ENCODE results near the gene OLIG2. TPM values are rescaled to one million over a fixed set of nuclear protein-coding genes. Genes with fewer than 3 reads are reported as not detected.

The OLIG2 gene
- total and polyA plus RNA-seq, 2 donors (not counting 3 experiments of a cell fraction or from before 2014, with no cell fraction given) = not detected

GRCh38 chr21:33036430-33037162 lies 10.9 kb downstream of the OLIG2 start:
- BruUV-seq (replicated peaks) = no TSS peak
- H3K27me3 ChIP-seq (ENCODE audit: control insufficient read depth in 2 of 2, insufficient read depth in 2 of 2, low read length in 2 of 2) = peaks cover 30 to 32% of the 10 kb centered on the region in 2 experiments
- no peak for TF ChIP-seq CTCF (IDR thresholded peaks at IDR 0.05; ENCODE audit: extremely low read depth in 1 of 2, insufficient read depth in 1 of 2, low read depth in 1 of 2, low read length in 2 of 2)
- TF ChIP-seq JUN (IDR thresholded peaks at IDR 0.05; ENCODE audit: borderline replicate concordance, insufficient read depth, insufficient read length, low read depth) = peak; percentile 82
- peak; percentile 81 for TF ChIP-seq POLR2AphosphoS5 (IDR thresholded peaks at IDR 0.05; ENCODE audit: insufficient read depth, low read depth, low read length)
- TF ChIP-seq MAX (IDR thresholded peaks at IDR 0.05; ENCODE audit: insufficient read depth, insufficient read length) = no peak
- TF ChIP-seq EZH2 (IDR thresholded peaks at IDR 0.05; ENCODE audit: borderline replicate concordance, low read depth, low read length, severe bottlenecking) = no peak
- no peak for TF ChIP-seq POLR2A (IDR thresholded peaks at IDR 0.05; ENCODE audit: low read depth, low read length)
- TF ChIP-seq MYC (IDR thresholded peaks at IDR 0.05; ENCODE audit: low read depth, low read length) = peak; percentile 58
- TF ChIP-seq FOS (IDR thresholded peaks at IDR 0.05; ENCODE audit: borderline replicate concordance, insufficient read depth, low read length) = peak; percentile 88
- TF ChIP-seq GATA2 (IDR thresholded peaks at IDR 0.05; ENCODE audit: insufficient read depth, insufficient read length, low read depth, low read length) = no peak
- H3K9me3 ChIP-seq (replicated peaks; ENCODE audit: control insufficient read depth, insufficient read depth, low read length) = no peaks in the 10 kb centered on the region
- DNase-seq (ENCODE audit: low read depth, low spot score) = peak; percentile 79
- ChIA-PET CTCF (interaction anchor here (0.6 to 1.9 kb wide), 6 partner anchors 10 to 91 kb away, joined by 3 to 6 read pairs (median 4); no protein-coding TSS in a partner anchor), POLR2A (no interaction called here)
- H4K20me1 ChIP-seq (replicated peaks; ENCODE audit: control insufficient read depth, extremely low read depth, insufficient read depth, low read length) = no peaks in the 10 kb centered on the region
- peak overlapping the region; percentile 48 for H3K27ac ChIP-seq (ENCODE audit: insufficient read depth, low read depth, low read length)
- H3K4me3 ChIP-seq (replicated peaks in 1 of 3; ENCODE audit: insufficient read depth in 1 of 3, low read depth in 1 of 3, low read length in 3 of 3) = no peak overlapping the region
- H3K4me1 ChIP-seq (ENCODE audit: control insufficient read depth, extremely low read depth, insufficient read depth, low read length) = peaks cover 15% of the 10 kb centered on the region
- peak overlapping the region; percentile 57 for H3K4me2 ChIP-seq (ENCODE audit: insufficient read depth, low read length)
- H3K9me1 ChIP-seq (replicated peaks; ENCODE audit: control insufficient read depth, extremely low read depth, insufficient read depth, low read length) = no peaks in the 10 kb centered on the region
- no peaks in the 10 kb centered on the region for H3K36me3 ChIP-seq (ENCODE audit: control insufficient read depth in 2 of 2, extremely low read depth in 1 of 2, insufficient read depth in 2 of 2, low read length in 2 of 2)
- H3K79me2 ChIP-seq (ENCODE audit: control insufficient read depth, insufficient read depth, low read length) = no peaks in the 10 kb centered on the region
- intact Hi-C loops (cut with micrococcal nuclease) (no loop called here), dilution Hi-C loops (cut with MboI; ENCODE audit: extremely low pct_ligation_motif_present, low sequenced_read_pairs) (no loop called here)
- H3K9ac ChIP-seq (replicated peaks; ENCODE audit: extremely low read depth, insufficient read depth, low read length) = peak overlapping the region; percentile 12
- peak overlapping the region; percentile 11 for H2AFZ ChIP-seq (ENCODE audit: low read depth, low read length)
- peak; percentile 96 for FAIRE-seq

Data from endothelial cell of umbilical vein (primary cell).